ENCODE results near the gene SNRNP70. TPM values are rescaled to one million over a fixed set of nuclear protein-coding genes. Genes with fewer than 3 reads are reported as not detected.

Gene SNRNP70
- total and polyA plus RNA-seq, 2 of the 13 experiments (the other 11 are each of a cell fraction or from before 2014, with no cell fraction given) = 150 to 210 TPM

DNA sequence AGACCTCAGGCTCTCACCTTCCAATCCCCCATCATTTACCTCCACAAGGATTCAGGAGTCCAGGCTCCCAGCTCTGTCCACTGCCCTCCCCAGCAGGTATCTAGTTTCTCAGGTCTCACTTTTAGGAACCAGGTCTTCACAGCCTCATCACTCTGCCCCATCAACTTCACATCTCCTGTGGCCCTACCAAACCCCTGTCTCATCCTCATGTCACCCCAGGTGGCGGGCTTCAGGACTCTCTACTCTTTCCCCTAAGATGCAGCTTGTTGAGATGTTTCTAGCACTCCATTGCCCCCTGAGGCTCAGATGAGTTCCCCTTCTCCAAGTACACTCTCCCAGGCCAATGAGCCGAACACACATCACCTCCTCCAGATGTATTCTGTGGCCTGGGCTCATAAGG is 35.6 kb downstream of the SNRNP70 start:
- no peak overlapping the region for H3K27ac ChIP-seq (ENCODE audit: extremely low read length, insufficient read depth, low read length)
- in situ Hi-C loops (cut with HindIII; ENCODE audit: extremely low pct_ligation_motif_present, low pct_unique_long_range_greater_than_20kb) = no loop called here
- CTCF ChIA-PET (ENCODE audit: low intra/inter-chr PET ratio, low total read pairs) = no interaction called here

More for the DNA sequence above, 35.6 kb downstream of the SNRNP70 start:
- DNase-seq (ENCODE audit: low spot score) (no peak), ATAC-seq (no peak), FAIRE-seq (no peak)
- Histone ChIP-seq H3K4me2 (ENCODE audit: low read depth, low read length) (no peak overlapping the region), H3K9ac (ENCODE audit: insufficient read depth, low read depth, low read length) (no peak overlapping the region), H3K27me3 (ENCODE audit: control insufficient read depth in 1 of 2, insufficient read depth in 2 of 2, low read length in 2 of 2) (peaks cover 0 to 7% of the 10 kb centered on the region in 2 experiments; a peak in 1 of 5 replicates), H3K36me3 (replicated peaks in 1 of 2; ENCODE audit: control insufficient read depth in 1 of 2, insufficient read depth in 2 of 2, low read length in 2 of 2) (no peaks in the 10 kb centered on the region), H3K79me2 (ENCODE audit: insufficient read depth, low read length) (peaks cover 4% of the 10 kb centered on the region), H2AFZ (ENCODE audit: low read length) (no peak overlapping the region), H4K20me1 (ENCODE audit: insufficient read depth, low read length) (no peaks in the 10 kb centered on the region), H3K9me3 (ENCODE audit: low read length) (no peaks in the 10 kb centered on the region), H3K4me1 (ENCODE audit: insufficient read depth, low read length) (peaks cover 61% of the 10 kb centered on the region), H3K4me3 (replicated peaks in 1 of 3; ENCODE audit: insufficient read depth in 1 of 3, low read depth in 2 of 3, low read length in 3 of 3) (no peak overlapping the region)
- TF ChIP-seq RBFOX2 (IDR thresholded peaks at IDR 0.05; ENCODE audit: low read depth, low read length) (no peak), ZBTB25 (CRISPR knock-in tag; IDR thresholded peaks at IDR 0.05) (no peak), DMTF1 (CRISPR knock-in tag; IDR thresholded peaks at IDR 0.05) (no peak), FLYWCH1 (CRISPR knock-in tag; IDR thresholded peaks at IDR 0.05) (no peak), PHB2 (IDR thresholded peaks at IDR 0.05; ENCODE audit: partially characterized antibody) (no peak), KAT7 (CRISPR knock-in tag; IDR thresholded peaks at IDR 0.05; ENCODE audit: borderline replicate concordance) (no peak), ZBTB43 (CRISPR knock-in tag; conservative IDR thresholded peaks at IDR 0.05) (no peak), REPIN1 (CRISPR knock-in tag; IDR thresholded peaks at IDR 0.05; ENCODE audit: borderline replicate concordance, low read depth) (no peak), DDIT3 (CRISPR knock-in tag; IDR thresholded peaks at IDR 0.05) (no peak), PCBP1 (IDR thresholded peaks at IDR 0.05; ENCODE audit: borderline replicate concordance, low read depth, low read length) (no peak)
- TF ChIP-seq, protein P1, sequence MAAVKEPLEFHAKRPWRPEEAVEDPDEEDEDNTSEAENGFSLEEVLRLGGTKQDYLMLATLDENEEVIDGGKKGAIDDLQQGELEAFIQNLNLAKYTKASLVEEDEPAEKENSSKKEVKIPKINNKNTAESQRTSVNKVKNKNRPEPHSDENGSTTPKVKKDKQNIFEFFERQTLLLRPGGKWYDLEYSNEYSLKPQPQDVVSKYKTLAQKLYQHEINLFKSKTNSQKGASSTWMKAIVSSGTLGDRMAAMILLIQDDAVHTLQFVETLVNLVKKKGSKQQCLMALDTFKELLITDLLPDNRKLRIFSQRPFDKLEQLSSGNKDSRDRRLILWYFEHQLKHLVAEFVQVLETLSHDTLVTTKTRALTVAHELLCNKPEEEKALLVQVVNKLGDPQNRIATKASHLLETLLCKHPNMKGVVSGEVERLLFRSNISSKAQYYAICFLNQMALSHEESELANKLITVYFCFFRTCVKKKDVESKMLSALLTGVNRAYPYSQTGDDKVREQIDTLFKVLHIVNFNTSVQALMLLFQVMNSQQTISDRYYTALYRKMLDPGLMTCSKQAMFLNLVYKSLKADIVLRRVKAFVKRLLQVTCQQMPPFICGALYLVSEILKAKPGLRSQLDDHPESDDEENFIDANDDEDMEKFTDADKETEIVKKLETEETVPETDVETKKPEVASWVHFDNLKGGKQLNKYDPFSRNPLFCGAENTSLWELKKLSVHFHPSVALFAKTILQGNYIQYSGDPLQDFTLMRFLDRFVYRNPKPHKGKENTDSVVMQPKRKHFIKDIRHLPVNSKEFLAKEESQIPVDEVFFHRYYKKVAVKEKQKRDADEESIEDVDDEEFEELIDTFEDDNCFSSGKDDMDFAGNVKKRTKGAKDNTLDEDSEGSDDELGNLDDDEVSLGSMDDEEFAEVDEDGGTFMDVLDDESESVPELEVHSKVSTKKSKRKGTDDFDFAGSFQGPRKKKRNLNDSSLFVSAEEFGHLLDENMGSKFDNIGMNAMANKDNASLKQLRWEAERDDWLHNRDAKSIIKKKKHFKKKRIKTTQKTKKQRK (IDR thresholded peaks at IDR 0.05; ENCODE audit: low read length) = no peak
- no TSS peak for BruUV-seq (replicated peaks)
- POLR2A ChIA-PET = no interaction called here
- 93% methylated on average over 2 of the region's 2 CpGs for WGBS (ENCODE audit: low lambda C conversion rate)
- intact Hi-C loops (cut with micrococcal nuclease; ENCODE audit: unreplicated experiment) = no loop called here
